Measurements from ENCODE around the gene TRAF1.
A peak's percentile ranks its signal among the peaks of the same experiment; 100 is the strongest.

TRAF1 gene

GRCh38 chr9:120870206-120870605 is 56.4 kb downstream of the TRAF1 start:
- no peak for DNase-seq (ENCODE audit: low spot score)
- no peak for TF ChIP-seq CTCF (IDR thresholded peaks at IDR 0.05; ENCODE audit: extremely low read depth, insufficient read depth, missing control alignments)
- in situ Hi-C loops (cut with MboI; ENCODE audit: low pct_unique_long_range_greater_than_20kb, low sequenced_read_pairs, unreplicated experiment): no loop called here

- no peak for DNase-seq (ENCODE audit: low spot score)
- in situ Hi-C loops (cut with MboI; ENCODE audit: low pct_unique_long_range_greater_than_20kb, low sequenced_read_pairs, unreplicated experiment): no loop called here
- TF ChIP-seq CTCF (IDR thresholded peaks at IDR 0.05; ENCODE audit: extremely low read depth, insufficient read depth, missing control alignments): no peak
These were observed 56.9 kb downstream of the TRAF1 start for GRCh38 chr9:120869726-120870125.

GRCh38 chr9:120869360-120869687 is 57.3 kb downstream of the TRAF1 start:
- in situ Hi-C loops (cut with MboI; ENCODE audit: low pct_unique_long_range_greater_than_20kb, low sequenced_read_pairs, unreplicated experiment): no loop called here
- TF ChIP-seq CTCF (IDR thresholded peaks at IDR 0.05; ENCODE audit: extremely low read depth, insufficient read depth, missing control alignments): no peak
- DNase-seq (ENCODE audit: low spot score): no peak

GRCh38 chr9:120868676-120869359 is 57.8 kb downstream of the TRAF1 start:
- peak; percentile 98 for DNase-seq (ENCODE audit: low spot score)
- peak; percentile 75 for TF ChIP-seq CTCF (IDR thresholded peaks at IDR 0.05; ENCODE audit: extremely low read depth, insufficient read depth, missing control alignments)
- in situ Hi-C loops (cut with MboI; ENCODE audit: low pct_unique_long_range_greater_than_20kb, low sequenced_read_pairs, unreplicated experiment): no loop called here

- TF ChIP-seq CTCF (IDR thresholded peaks at IDR 0.05; ENCODE audit: extremely low read depth, insufficient read depth, missing control alignments): no peak
- in situ Hi-C loops (cut with MboI; ENCODE audit: low pct_unique_long_range_greater_than_20kb, low sequenced_read_pairs, unreplicated experiment): no loop called here
- DNase-seq (ENCODE audit: low spot score): no peak
These were observed 58.3 kb downstream of the TRAF1 start for GRCh38 chr9:120868339-120868675.

GRCh38 chr9:120867676-120868338 is 58.8 kb downstream of the TRAF1 start:
- in situ Hi-C loops (cut with MboI; ENCODE audit: low pct_unique_long_range_greater_than_20kb, low sequenced_read_pairs, unreplicated experiment): no loop called here
- TF ChIP-seq CTCF (IDR thresholded peaks at IDR 0.05; ENCODE audit: extremely low read depth, insufficient read depth, missing control alignments): no peak

More at GRCh38 chr9:120867676-120868338, 58.8 kb downstream of the TRAF1 start:
- no peak for DNase-seq (ENCODE audit: low spot score)

All from GM13977 (cell line).